Right lobe of liver (tissue), 4 donors: ENCODE results near the gene POGK.

Experiments
- POLR2A ChIP-seq: fragments of 450-650 bp; IDR thresholded peaks from one replicate; pipeline ENCODE4 v1.6.1; 2017; ENCODE audit warnings: antibody characterized with exemption, mild to moderate bottlenecking
- TF ChIP-seq, protein P1 (sequence below), 4 donors: fragments of 200-600 bp in 3 of 4; fragments of 450-650 bp in 1 of 4; IDR thresholded peaks; one replicate each; pipeline versions ENCODE4 v1.5.1 to v1.8.0; 2016 to 2022; ENCODE audit warnings: antibody characterized with exemption in 4 of 4, mild to moderate bottlenecking in 2 of 4
- donor health status: DM: no; HTN: no; CAD: no.
- donor health status: DM: no; HTN: no; CAD: no.
- donor health status: DM: no; HTN: yes; CAD: no.

DNA sequence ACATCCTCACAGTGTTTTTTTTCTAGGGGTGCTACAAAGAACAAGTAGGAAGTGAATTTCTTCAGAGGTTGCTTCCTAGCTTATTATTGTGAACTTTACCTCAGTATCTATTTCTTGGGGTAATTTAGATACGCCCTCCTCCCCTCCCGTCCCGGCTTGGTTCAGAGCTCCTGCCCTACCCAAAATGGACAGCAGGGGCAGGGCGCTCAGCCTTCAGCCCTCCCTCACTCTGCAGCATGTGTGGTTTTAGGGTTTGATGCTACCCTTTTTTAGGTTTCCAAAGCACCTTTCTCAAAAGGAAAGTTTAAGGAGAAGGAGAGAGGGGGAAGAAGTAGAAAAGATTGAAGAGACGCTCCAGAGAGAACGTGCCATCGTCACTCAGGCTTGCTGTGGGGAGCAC, 16.9 kb upstream of the POGK start:
- TF ChIP-seq, protein P1, sequence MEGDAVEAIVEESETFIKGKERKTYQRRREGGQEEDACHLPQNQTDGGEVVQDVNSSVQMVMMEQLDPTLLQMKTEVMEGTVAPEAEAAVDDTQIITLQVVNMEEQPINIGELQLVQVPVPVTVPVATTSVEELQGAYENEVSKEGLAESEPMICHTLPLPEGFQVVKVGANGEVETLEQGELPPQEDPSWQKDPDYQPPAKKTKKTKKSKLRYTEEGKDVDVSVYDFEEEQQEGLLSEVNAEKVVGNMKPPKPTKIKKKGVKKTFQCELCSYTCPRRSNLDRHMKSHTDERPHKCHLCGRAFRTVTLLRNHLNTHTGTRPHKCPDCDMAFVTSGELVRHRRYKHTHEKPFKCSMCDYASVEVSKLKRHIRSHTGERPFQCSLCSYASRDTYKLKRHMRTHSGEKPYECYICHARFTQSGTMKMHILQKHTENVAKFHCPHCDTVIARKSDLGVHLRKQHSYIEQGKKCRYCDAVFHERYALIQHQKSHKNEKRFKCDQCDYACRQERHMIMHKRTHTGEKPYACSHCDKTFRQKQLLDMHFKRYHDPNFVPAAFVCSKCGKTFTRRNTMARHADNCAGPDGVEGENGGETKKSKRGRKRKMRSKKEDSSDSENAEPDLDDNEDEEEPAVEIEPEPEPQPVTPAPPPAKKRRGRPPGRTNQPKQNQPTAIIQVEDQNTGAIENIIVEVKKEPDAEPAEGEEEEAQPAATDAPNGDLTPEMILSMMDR (IDR thresholded peaks at IDR 0.05), result no peak
- no peak for TF ChIP-seq POLR2A
